HEK293T (cell line): ENCODE measurements around the gene CAMKMT.

Experiments used
- ARNT ChIP-seq: fragments of 450-650 bp; IDR thresholded peaks from 2 replicates; pipeline ENCODE4 v1.6.1; 2017; ENCODE audit warnings: mild to moderate bottlenecking
- BHLHE40 ChIP-seq: fragments of 450-650 bp; IDR thresholded peaks from 2 replicates; pipeline ENCODE4 v1.6.1; 2016; ENCODE audit warnings: mild to moderate bottlenecking, moderate library complexity, borderline replicate concordance
- ELF4 ChIP-seq: fragments of 450-650 bp; IDR thresholded peaks from 2 replicates; pipeline ENCODE4 v1.6.1; 2017; ENCODE audit warnings: antibody characterized with exemption
- FOXA1 ChIP-seq: fragments of 450-650 bp; IDR thresholded peaks from 2 replicates; pipeline ENCODE4 v1.6.1; 2016; ENCODE audit warnings: mild to moderate bottlenecking
- FOXK2 ChIP-seq: fragments of 450-650 bp; IDR thresholded peaks from 2 replicates; pipeline ENCODE4 v1.6.1; 2016; ENCODE audit warnings: mild to moderate bottlenecking
- FOXM1 ChIP-seq: fragments of 450-650 bp; IDR thresholded peaks from 2 replicates; pipeline ENCODE4 v1.6.1; 2017; ENCODE audit warnings: mild to moderate bottlenecking, borderline replicate concordance
- HDGF ChIP-seq: fragments of 450-650 bp; IDR thresholded peaks from 2 replicates; pipeline ENCODE4 v1.6.1; 2017; ENCODE audit warnings: antibody characterized with exemption, borderline replicate concordance
- L3MBTL2 ChIP-seq: fragments of 450-650 bp; conservative IDR thresholded peaks from 2 replicates; pipeline ENCODE4 v1.6.1; 2016; ENCODE audit warnings: mild to moderate bottlenecking
- LEF1 ChIP-seq: fragments of 450-650 bp; IDR thresholded peaks from 2 replicates; pipeline ENCODE4 v1.6.1; 2017; ENCODE audit warnings: mild to moderate bottlenecking, borderline replicate concordance
- PKNOX1 ChIP-seq: fragments of 450-650 bp; IDR thresholded peaks from 2 replicates; pipeline ENCODE4 v1.6.1; 2016
- SP1 ChIP-seq: fragments of 450-650 bp; IDR thresholded peaks from 2 replicates; pipeline ENCODE4 v1.6.1; 2017
- SUZ12 ChIP-seq: fragments of 450-650 bp; IDR thresholded peaks from 2 replicates; pipeline ENCODE4 v1.6.1; 2016; ENCODE audit warnings: mild to moderate bottlenecking
- TARDBP ChIP-seq: fragments of 450-650 bp; IDR thresholded peaks from 2 replicates; pipeline ENCODE4 v1.6.1; 2016
- ZNF384 ChIP-seq: fragments of 450-650 bp; IDR thresholded peaks from 2 replicates; pipeline ENCODE4 v1.6.1; 2016

GRCh38 chr2:44444881-44445280, 83.1 kb downstream of the CAMKMT start:
- TF ChIP-seq SP1 (no peak), BHLHE40 (no peak), FOXM1 (no peak), FOXA1 (no peak), SUZ12 (no peak), ELF4 (no peak), HDGF (no peak), LEF1 (no peak), PKNOX1 (no peak), ARNT (no peak), TARDBP (no peak), ZNF384 (no peak), L3MBTL2 (no peak), FOXK2 (no peak)
